HG03565 (cell line): Measurements from ENCODE around the gene ZNF804B.
"Not testable (repeated sequence)": the region's sequence is repeated elsewhere in the genome, so short reads cannot be mapped to it uniquely, and the experiment has no call there.

ENCODE experiments used
- ATAC-seq: cut with Tn5 transposase; IDR thresholded peaks from one replicate; pipeline ENCODE4 v1.9.1; 2021; ENCODE audit warnings: mild to moderate bottlenecking, moderate library complexity; ENCODE audit not compliant: unreplicated experiment

The ZNF804B gene

GRCh38 chr7:89073776-89074175 is 314.3 kb downstream of the ZNF804B start:
- no peak for ATAC-seq

- ATAC-seq: no peak
Measured at GRCh38 chr7:89077992-89078391, 318.5 kb downstream of the ZNF804B start.

- no peak for ATAC-seq
Measured at GRCh38 chr7:89085580-89085979, 326.1 kb downstream of the ZNF804B start.

DNA sequence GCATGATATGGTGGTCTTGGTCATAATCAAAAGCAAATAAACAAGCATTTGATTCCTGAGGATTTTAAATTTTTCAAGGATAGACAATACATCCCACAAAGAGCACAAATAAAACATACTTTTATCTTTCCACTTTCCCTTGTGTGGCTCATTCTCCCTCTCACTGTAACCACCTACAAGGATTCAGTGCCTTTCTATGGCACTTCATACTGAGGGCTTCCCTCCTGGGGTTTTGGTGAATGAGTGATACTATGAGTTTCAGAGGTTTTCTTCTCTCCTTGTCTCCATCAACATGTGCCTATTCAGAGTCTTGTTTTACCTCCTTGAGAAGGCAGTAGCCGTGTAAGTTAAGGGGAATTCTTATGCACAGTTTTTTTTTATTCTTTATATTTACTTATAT is 332.1 kb downstream of the ZNF804B start:
- ATAC-seq: no peak

GRCh38 chr7:89094269-89094668 is 334.8 kb downstream of the ZNF804B start:
- ATAC-seq: no peak

DNA sequence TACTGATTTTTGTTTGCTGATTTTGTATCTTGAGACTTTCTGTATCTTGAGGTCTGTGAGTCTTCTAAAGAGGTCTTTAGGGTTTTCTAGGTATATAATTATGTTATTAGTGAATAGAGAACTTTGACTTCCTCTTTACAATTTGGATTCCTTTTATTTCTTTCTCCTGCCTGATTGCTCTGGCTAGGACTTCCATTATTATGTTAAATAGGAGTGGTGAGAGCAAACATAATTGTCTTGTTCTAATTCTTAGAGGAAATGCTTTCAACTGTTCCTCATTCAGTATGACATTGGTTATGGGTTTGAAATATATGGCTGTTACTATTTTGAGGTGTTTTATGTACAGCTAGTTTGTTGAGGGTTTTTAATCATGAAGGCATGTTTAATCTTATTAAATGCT is 344.1 kb downstream of the ZNF804B start:
- ATAC-seq: no peak

DNA sequence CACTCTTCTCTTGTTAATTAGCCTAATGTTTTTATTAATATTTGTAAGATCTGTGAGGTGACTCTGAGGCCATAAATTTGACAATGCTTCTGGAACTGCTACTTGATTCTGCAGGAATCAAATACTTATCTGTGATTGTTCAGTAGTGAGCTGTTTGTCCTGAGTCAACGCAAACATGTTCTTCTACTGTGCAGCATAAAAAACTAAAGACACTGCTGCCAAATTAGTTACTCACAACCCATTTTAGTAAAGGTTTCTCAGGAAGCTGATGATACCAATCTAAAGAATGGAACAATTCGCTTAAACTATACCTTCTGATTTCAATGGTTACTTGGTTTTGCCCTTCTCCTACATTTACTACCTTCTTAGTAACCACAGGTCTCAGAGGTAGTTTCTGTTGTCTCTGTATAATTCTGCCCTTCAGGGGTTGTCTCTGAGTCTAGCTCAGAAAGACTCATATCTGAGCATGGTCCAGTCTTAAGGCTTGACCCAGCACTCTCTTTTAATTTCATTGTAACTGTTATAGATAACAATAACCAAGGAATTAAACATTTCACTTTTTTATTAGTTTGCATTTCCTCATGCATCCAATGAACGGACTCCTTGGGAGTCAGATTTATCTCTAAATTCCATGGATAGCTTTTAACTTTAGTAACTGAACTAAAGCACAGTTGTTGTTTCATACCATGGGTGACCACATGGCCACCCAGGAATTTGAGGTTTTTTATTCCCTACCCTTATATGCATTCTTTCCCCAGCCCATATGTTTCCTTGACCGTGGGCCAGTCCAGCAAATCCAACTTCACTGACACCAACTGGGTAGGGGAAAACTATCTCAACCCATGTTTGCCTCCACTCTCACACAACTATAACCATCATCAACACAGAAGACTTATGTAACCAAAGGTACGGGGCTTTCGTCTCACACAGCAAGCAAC is 345.5 kb downstream of the ZNF804B start:
- ATAC-seq: no peak

DNA sequence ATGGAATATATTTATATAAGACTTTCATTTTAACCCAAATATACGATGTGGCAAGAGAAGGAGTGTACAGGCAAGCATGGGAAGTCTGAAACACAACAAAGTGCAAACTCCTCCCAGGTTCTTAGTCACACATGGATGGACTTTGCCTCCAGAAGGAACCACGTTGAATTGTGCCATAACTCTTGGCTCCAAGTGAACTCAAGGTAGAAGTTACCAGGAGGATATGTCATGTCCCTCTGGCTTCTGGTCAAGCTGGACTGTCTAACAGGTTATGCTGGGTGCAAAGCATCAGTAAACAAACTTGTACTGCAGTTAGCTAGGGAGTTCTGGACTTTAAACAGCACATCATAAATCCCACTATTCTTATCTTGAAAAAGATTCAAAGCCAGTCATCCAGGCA is 364.4 kb downstream of the ZNF804B start:
- ATAC-seq: no peak

DNA sequence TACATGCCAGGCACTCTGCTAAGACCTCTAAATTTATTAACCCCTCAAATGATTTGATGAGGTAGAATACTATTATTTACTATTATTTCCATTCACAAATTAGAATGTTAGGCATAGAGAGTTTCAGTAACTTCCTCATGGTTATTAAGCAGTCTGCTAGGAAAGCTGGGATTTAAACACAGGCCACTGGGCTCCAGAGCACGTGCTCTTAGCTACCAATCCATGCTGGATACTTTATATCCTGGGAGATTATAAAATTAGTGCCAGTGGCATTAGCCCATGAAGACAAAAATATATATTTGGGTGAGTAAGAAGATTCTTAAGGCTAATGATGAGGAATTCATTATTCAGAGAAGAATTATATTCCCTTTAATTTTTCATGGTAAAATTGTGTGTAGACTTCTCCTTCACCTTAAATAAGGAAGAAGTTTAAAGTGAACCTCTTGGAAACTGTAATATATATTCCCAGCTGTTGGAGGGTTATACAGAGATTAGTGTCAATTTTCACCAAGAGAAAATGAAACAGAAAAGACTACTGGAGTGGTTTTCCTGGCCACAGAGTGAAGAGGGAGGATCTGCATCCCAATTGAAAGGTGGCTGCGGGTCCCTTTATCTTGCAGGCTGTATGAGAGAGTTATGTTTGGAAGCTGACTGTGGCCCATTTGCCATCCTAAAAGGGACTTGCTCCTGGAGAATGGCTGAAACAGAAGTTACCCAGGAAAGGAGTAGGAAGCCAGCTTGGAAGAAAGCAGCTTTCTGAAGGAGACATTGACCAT is 370.3 kb downstream of the ZNF804B start:
- ATAC-seq: no peak

DNA sequence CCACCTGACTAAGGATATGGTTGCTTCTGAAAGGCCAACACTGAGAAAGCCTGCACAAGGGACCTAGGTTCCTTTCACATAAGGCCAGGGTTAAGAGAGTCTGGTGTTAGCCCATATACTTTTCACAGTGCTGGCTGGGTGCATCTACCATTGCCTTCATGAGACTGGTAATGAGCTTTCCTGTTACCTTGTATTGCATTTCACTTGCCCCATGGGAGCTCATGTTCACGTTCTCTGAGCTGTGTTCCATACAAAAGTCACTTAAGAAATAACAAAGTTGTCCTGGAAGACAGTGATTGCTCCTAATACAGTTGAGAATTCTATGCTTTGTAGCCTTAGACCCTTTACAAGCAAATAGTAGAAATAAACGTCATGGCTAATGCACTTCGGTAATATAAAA is 373.9 kb downstream of the ZNF804B start:
- no peak for ATAC-seq

- ATAC-seq: no peak
Measured at GRCh38 chr7:89133819-89134218, 374.3 kb downstream of the ZNF804B start.

GRCh38 chr7:89145801-89146200 is 386.3 kb downstream of the ZNF804B start:
- ATAC-seq: no peak

GRCh38 chr7:89160107-89160506 is 400.6 kb downstream of the ZNF804B start:
- ATAC-seq: no peak

- ATAC-seq: no peak
Measured at GRCh38 chr7:89165421-89165820, 405.9 kb downstream of the ZNF804B start.

DNA sequence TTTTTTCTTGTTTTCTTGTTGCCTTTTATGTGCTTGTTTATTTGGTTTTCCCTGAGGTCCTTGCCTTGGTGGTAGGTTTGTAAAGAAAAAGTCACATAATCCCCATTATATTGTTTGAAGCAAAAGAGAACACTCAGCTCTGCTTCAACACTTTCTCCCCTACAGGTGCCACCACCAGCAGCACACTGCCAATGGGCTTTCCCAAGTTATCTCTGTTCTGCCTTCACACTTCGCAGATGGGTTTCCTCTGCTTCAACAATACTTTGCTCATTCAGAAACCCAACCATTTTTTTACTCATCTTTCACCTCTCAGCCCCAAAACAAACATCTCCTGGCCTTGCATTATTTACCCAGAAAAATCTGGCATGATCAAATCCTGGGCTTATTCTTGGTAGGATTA is 411.1 kb downstream of the ZNF804B start:
- ATAC-seq: no peak

- ATAC-seq: no peak
Measured at GRCh38 chr7:89182116-89182515, 422.6 kb downstream of the ZNF804B start.

GRCh38 chr7:89183712-89184111 is 424.2 kb downstream of the ZNF804B start:
- ATAC-seq: no peak

GRCh38 chr7:89200758-89201157 is 441.3 kb downstream of the ZNF804B start:
- no peak for ATAC-seq

DNA sequence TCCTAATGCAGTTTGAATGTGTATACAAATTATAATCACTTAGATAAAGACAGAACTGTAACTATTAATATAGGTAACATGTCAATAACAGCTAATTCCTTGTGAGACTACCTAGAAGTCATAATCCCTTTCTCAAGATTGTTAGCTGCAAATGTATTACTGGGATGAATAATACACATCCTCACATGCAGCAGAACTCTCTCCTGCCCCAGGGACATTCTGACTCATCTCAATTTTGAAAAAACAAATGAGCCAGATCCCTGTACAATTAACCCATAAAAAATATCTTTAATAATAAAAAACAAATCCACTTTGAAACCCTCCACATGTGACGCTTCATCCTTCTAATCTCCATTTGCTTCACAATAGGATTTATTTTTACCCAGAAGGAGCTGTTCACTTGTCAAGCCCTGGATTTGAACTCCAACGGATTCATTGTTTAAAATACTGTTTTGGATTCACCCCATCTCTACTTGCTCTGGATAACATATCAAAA is 464.4 kb downstream of the ZNF804B start:
- ATAC-seq: no peak

DNA sequence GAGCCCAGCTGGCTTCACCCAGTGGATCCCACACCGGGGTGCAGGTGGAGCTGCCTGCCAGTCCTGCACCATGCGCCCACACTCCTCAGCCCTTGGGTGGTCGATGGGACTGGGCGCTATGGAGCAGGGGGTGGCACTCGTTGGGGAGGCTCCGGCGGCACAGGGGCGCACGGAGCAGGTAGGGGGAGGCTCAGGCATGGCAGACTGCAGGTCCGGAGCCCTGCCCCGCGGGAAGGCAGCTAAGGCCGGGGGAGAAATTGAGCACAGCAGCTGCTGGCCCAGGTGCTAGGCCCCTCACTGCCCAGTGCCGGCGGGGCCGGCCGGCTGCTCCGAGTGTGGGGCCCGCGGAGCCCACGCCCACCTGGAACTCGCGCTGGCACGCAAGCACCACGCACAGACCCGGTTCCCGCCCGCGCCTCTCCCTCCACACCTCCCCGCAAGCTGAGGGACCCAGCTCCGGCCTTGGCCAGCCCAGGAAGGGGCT is 469.2 kb downstream of the ZNF804B start:
- ATAC-seq: not testable (repeated sequence)

DNA sequence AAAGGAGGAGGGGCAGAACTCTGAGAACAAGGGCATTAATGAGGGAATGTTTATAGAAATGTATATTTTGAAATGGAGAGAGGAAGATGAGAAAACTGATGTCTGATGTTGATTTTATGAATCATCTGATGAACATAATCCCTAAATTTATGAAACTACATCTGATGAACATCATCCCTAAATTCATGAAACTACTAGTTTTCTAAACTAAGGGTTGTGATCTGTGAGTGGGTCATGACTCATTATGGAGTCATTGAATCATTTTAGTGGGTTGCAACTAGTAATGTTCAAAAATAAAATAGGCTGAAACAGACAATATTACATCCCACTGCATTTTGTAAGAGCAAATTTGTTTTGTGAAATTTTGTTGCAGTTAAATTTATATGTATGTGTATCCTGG is 478.7 kb downstream of the ZNF804B start:
- no peak for ATAC-seq

DNA sequence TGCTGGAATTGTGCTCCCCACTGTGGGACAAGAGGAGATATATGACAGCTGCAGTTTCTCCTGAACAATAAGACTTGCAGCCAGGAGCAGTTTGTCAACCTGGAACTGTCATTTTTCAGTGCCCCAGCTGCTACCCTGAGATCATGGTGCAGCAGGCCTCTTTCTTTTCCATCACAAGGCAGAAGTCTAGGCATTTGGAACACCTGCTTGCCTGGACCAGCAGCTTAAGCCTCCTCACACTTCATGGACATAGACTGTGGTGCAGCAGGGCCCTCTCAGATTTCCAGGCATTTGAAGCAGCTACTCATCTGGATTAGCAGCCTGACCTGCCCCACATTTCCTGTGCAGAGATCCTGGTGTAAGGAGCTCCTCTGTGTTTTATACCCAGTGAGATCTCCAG is 486.7 kb downstream of the ZNF804B start:
- ATAC-seq: no peak
